ENCODE results near the gene SPON1. TPM values are rescaled to one million over a fixed set of nuclear protein-coding genes. Genes with fewer than 3 reads are reported as not detected.

The SPON1 gene
- total and polyA plus RNA-seq, 2 of the 8 experiments (the other 6 are each of a cell fraction or from before 2014, with no cell fraction given) = 1.5 to 5.4 TPM

DNA sequence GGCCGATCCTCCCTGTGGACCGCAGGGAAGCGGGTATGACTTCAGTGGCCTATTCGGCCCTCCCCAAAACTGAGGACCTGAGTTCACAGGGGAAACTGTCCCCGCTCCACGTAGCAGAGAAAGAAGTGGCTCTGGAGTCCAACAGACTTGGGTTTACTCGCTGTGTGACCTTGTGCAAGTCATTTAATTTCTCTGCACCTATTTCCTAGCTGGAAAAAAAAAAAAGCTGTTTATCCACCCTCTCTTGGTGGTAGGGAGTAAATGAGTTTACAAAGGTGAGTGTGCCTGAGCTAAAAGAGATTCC is 2.2 kb downstream of the SPON1 start:
- Histone ChIP-seq H3K4me2 (ENCODE audit: insufficient read depth in 1 of 2, low read depth in 2 of 2, low read length in 2 of 2) (peak overlapping the region; percentile 79 to 99), H2BK15ac (ENCODE audit: low read length) (no peak overlapping the region), H2AK5ac (ENCODE audit: low read depth, low read length) (no peak overlapping the region), H3K9ac (replicated peaks in 1 of 4; ENCODE audit: extremely low read depth in 1 of 4, low read depth in 3 of 4, low read length in 3 of 4) (no peak overlapping the region), H3K79me1 (ENCODE audit: low read depth, low read length) (no peaks in the 10 kb centered on the region), H3K9me3 (ENCODE audit: insufficient read depth in 2 of 2, low read depth in 1 of 2, low read length in 1 of 2) (no peaks in the 10 kb centered on the region), H3K14ac (ENCODE audit: insufficient read length) (no peak overlapping the region), H3K36me3 (ENCODE audit: control insufficient read depth in 2 of 4, insufficient read depth in 4 of 4, low read length in 3 of 4) (no peaks in the 10 kb centered on the region; a peak in 1 of 8 replicates), H2BK20ac (ENCODE audit: low read length) (0 out of 2 replicates have a peak overlapping the region, but pooled peaks have one; percentile 9), H3K27ac (ENCODE audit: low read depth, low read length) (no peak overlapping the region), H3K23ac (ENCODE audit: insufficient read length) (no peak overlapping the region), H2BK120ac (replicated peaks; ENCODE audit: low read depth, low read length) (no peak overlapping the region), H4K5ac (ENCODE audit: insufficient read length, low read depth, low read length) (no peak overlapping the region), H4K91ac (replicated peaks; ENCODE audit: insufficient read length, low read length) (no peak overlapping the region), H4K8ac (ENCODE audit: extremely low read depth, insufficient read depth, low read length) (no peak overlapping the region), H3K4me1 (replicated peaks in 1 of 4; ENCODE audit: control insufficient read depth in 3 of 4, insufficient read depth in 4 of 4, low read length in 3 of 4) (peaks cover 5 to 36% (median 20%) of the 10 kb centered on the region in 4 experiments), H2BK5ac (ENCODE audit: low read depth, low read length) (no peak overlapping the region), H3K4me3 (ENCODE audit: extremely low read depth in 1 of 4, insufficient read depth in 2 of 4, low read depth in 3 of 4, low read length in 4 of 4) (peak overlapping the region; percentile 43 to 66 (median 60); a peak in 7 of 8 replicates), H2AFZ (ENCODE audit: low read length) (no peak overlapping the region), H3K23me2 (ENCODE audit: low read depth, low read length) (peaks cover 22% of the 10 kb centered on the region; the same call in 1 of the 2 replicates), H3K56ac (replicated peaks; ENCODE audit: insufficient read length, low read depth, low read length) (no peak overlapping the region), H3K18ac (ENCODE audit: extremely low read depth, low read length) (no peak overlapping the region), H3K27me3 (replicated peaks in 1 of 4; ENCODE audit: control insufficient read depth in 3 of 4, extremely low read depth in 1 of 4, insufficient read depth in 3 of 4, low read length in 3 of 4) (peaks cover 37 to 67% (median 56%) of the 10 kb centered on the region in 4 experiments), H4K20me1 (replicated peaks in 1 of 2; ENCODE audit: control insufficient read depth in 1 of 2, insufficient read depth in 2 of 2, low read length in 2 of 2) (no peaks in the 10 kb centered on the region), H3K4ac (replicated peaks; ENCODE audit: insufficient read length, low read depth, low read length) (no peak overlapping the region), H2BK12ac (ENCODE audit: low read depth, low read length) (no peak overlapping the region; the same call in 1 of the 2 replicates), H3K79me2 (ENCODE audit: control insufficient read depth in 1 of 2, insufficient read depth in 2 of 2, low read length in 2 of 2) (no peaks in the 10 kb centered on the region)
- DNase-seq (ENCODE audit: low read depth in 1 of 2, low spot score in 2 of 2) = no peak
- ChIA-PET POLR2A (ENCODE audit: partially characterized antibody) (no interaction called here), CTCF (ENCODE audit: partially characterized antibody) (interaction anchor here (0.6 to 4.6 kb wide), 19 partner anchors 8 to 484 kb away, joined by 3 to 22 read pairs (median 4); no protein-coding TSS in a partner anchor)
- 19% methylated on average over 7 of the region's 7 CpGs; no CpG with 5 or more reads in 1 of the 2 experiments for WGBS, 2 experiments (ENCODE audit: extremely low coverage in 1 of 2, insufficient coverage in 1 of 2, insufficient read length in 1 of 2, insufficient replicate concordance in 2 of 2, low coverage in 1 of 2, low lambda C conversion rate in 2 of 2, missing lambda C conversion rate in 1 of 2)
- TF ChIP-seq, protein P1, sequence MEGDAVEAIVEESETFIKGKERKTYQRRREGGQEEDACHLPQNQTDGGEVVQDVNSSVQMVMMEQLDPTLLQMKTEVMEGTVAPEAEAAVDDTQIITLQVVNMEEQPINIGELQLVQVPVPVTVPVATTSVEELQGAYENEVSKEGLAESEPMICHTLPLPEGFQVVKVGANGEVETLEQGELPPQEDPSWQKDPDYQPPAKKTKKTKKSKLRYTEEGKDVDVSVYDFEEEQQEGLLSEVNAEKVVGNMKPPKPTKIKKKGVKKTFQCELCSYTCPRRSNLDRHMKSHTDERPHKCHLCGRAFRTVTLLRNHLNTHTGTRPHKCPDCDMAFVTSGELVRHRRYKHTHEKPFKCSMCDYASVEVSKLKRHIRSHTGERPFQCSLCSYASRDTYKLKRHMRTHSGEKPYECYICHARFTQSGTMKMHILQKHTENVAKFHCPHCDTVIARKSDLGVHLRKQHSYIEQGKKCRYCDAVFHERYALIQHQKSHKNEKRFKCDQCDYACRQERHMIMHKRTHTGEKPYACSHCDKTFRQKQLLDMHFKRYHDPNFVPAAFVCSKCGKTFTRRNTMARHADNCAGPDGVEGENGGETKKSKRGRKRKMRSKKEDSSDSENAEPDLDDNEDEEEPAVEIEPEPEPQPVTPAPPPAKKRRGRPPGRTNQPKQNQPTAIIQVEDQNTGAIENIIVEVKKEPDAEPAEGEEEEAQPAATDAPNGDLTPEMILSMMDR (IDR thresholded peaks at IDR 0.05; ENCODE audit: control extremely low read depth in 1 of 3, insufficient read depth in 1 of 3, low read depth in 1 of 3, low read length in 3 of 3) = peak in 1 of 3 experiments; percentile 9; a peak in 1 of 4 replicates
- TF ChIP-seq CHD2 (IDR thresholded peaks at IDR 0.05; ENCODE audit: low read length) = no peak
- no peak for FAIRE-seq
